GM18517 (cell line): ENCODE measurements around the gene CEP55.
"Not testable (repeated sequence)": the region's sequence is repeated elsewhere in the genome, so short reads cannot be mapped to it uniquely, and the experiment has no call there.

Source experiments
- ATAC-seq: cut with Tn5 transposase; IDR thresholded peaks from one replicate; pipeline ENCODE4 v1.9.1; 2021; ENCODE audit warnings: mild to moderate bottlenecking, moderate library complexity; ENCODE audit not compliant: unreplicated experiment

CEP55 gene

GRCh38 chr10:93505075-93505474 is 8.7 kb downstream of the CEP55 start:
- no peak for ATAC-seq

GRCh38 chr10:93509816-93510215 is 13.4 kb downstream of the CEP55 start:
- no peak for ATAC-seq

GRCh38 chr10:93512565-93512964 is 16.2 kb downstream of the CEP55 start:
- no peak for ATAC-seq

- no peak for ATAC-seq
Observed at GRCh38 chr10:93513091-93513490, 16.7 kb downstream of the CEP55 start.

- no peak for ATAC-seq
Observed at GRCh38 chr10:93514521-93514920, 18.1 kb downstream of the CEP55 start.

GRCh38 chr10:93515071-93516005 is 18.9 kb downstream of the CEP55 start:
- no peak for ATAC-seq

GRCh38 chr10:93516006-93516380 is 19.6 kb downstream of the CEP55 start:
- no peak for ATAC-seq

- no peak for ATAC-seq
Observed at GRCh38 chr10:93518531-93518930, 22.1 kb downstream of the CEP55 start.

- ATAC-seq, result no peak
Observed at GRCh38 chr10:93535293-93535692, 38.9 kb downstream of the CEP55 start.

- not testable (repeated sequence) for ATAC-seq
Observed at GRCh38 chr10:93540871-93541270, 44.5 kb downstream of the CEP55 start.

- ATAC-seq, result no peak
Observed at GRCh38 chr10:93541402-93542357, 45.3 kb downstream of the CEP55 start.

GRCh38 chr10:93542358-93542791 is 46.0 kb downstream of the CEP55 start:
- ATAC-seq, result no peak

- ATAC-seq, result not testable (repeated sequence)
Observed at GRCh38 chr10:93546995-93547394, 50.6 kb downstream of the CEP55 start.

GRCh38 chr10:93547522-93547921 is 51.1 kb downstream of the CEP55 start:
- ATAC-seq, result no peak

- ATAC-seq, result no peak
Observed at GRCh38 chr10:93548376-93549071, 52.1 kb downstream of the CEP55 start.

GRCh38 chr10:93550606-93551005 is 54.2 kb downstream of the CEP55 start:
- ATAC-seq, result no peak

GRCh38 chr10:93552780-93553179 is 56.4 kb downstream of the CEP55 start:
- no peak for ATAC-seq

GRCh38 chr10:93553482-93554315 is 57.3 kb downstream of the CEP55 start:
- no peak for ATAC-seq

- no peak for ATAC-seq
Observed at GRCh38 chr10:93554316-93554663, 57.9 kb downstream of the CEP55 start.

GRCh38 chr10:93554760-93555432 is 58.5 kb downstream of the CEP55 start:
- no peak for ATAC-seq
